ENCODE results near the gene SMYD3.
"Not testable (repeated sequence)": the region's sequence is repeated elsewhere in the genome, so short reads cannot be mapped to it uniquely, and the experiment has no call there.

The SMYD3 gene

DNA sequence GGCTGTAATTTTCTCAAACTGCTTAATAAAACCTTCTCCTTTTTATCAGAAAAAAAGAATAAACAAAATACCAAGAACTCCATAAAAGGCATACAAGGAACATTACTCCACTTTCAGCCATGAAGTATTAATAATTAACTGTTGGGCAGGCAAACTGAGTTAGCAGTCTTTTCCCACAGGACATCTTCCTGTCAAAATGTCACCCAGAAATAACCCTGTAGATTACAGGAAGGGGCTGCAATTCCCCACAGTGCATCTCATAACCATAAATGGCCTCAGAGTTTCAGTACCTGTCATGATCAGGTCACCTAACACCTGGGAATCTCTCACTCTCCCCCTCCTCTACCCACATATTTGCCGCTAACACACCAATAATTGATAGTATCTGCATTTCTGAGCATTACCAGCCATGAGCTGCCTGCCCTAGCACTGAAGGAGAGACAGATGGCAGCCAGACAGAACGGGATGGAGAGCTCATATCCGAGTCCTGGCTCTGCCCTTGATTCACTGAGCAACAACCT, 475.0 kb downstream of the SMYD3 start:
- no peak for DNase-seq (ENCODE audit: low read depth in 2 of 2)

DNA sequence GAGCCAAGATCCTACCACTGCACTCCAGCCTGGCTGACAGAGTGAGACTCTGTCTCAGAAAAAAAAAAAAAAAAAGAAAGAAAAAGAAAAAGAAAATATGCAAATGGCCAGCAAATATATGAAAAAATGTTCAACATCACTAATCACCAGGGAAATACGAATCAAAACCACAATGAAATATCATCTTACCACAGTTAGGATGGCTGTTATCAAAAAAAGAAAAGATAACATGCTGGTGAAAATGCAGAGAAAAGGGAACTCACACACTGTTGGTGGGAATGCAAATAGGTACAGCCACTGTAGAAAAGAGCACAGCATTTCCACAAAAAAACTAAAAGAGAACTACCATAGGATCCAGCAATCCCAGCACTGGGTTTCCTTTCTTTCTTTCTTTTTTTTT, 477.5 kb downstream of the SMYD3 start:
- no peak for DNase-seq (ENCODE audit: low read depth in 2 of 2)

DNA sequence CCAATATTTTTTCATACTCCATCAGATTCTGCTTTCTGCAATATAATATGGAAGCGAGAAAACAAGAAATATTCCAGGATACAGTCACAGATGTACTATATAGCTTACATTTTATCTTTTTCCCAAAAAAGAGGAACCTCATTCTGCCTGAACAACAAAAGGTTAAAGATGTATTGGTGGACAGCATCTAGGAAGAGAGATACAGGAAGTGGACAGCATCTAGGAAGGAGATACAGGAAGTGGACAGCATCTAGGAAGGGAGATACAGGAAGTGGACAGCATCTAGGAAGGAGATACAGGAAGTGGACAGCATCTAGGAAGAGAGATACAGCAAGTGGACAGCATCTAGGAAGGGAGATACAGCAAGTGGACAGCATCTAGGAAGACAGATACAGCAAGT, 483.0 kb downstream of the SMYD3 start:
- DNase-seq (ENCODE audit: low read depth in 2 of 2) = not testable (repeated sequence)

DNA sequence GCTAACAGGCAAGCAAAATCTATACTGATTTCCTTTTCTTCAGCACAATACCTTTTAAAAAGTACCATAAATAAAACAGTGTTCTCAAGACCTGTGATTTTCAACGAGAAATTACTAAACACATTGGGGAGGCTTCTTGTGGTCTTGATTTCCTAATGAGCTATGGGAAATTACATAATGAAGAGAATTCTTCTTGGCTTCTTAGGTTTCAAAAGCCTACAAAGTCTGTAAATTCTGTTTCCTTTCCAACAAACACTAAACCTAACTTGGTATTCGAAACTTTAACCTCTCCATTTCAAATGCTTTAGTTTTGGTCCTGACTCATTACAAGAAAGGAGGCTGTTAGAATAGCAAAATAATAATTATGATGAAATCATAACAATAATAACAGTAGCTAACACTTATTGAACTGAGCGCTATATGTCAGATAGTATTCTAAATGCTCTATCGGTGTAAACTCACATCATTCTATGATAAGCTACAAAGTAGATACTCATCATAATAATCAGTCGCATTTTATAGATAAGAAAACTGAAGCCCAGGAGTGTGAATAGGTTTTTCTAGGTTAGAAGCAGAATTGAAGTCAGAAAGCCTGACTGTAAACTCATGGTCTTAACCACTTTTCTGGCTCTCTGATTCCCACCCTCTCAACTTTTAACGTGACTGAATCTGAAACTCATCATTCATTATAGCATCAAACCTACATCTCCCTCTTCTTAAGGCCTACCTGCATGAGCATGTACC, 486.7 kb downstream of the SMYD3 start:
- no peak for DNase-seq (ENCODE audit: low read depth in 2 of 2)

DNA sequence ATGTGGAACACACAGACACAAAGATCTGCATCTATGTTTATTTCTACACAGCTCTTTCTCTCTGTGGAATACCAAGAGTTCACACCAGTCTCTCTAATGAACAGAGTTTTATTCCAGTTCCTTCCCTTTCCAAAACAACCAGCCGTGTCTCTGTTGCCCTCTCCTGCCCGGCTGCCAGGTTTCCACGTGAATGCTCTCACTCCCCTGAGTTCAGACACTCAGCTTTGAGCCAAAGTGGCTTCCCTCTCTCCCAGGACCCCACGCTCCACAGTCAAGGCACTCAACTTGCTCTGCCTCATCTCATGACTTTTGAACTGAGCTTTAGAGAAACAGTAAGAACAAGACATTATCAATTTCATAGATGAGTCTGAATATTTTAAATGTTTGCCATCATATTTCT, 488.9 kb downstream of the SMYD3 start:
- no peak for DNase-seq (ENCODE audit: low read depth in 2 of 2)

DNA sequence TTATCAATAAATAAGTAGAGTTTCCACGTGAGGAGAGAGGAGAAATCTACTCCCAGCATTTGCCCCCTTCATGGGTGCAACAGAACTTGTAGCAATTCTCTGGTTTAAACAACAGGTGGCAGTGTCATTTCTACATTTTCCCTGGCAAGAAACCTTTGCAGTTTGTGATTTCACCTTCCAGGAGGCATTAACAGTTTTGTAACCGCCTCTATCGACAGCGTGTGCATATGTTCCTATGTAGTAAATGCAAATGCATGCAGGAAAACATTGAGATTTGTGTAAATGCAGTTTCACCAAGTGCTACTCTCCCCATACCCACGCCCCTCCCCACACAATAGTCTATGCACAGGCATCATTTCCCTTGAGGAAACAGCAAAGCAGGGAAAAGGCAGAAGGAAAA, 494.7 kb downstream of the SMYD3 start:
- no peak for DNase-seq (ENCODE audit: low read depth in 2 of 2)

DNA sequence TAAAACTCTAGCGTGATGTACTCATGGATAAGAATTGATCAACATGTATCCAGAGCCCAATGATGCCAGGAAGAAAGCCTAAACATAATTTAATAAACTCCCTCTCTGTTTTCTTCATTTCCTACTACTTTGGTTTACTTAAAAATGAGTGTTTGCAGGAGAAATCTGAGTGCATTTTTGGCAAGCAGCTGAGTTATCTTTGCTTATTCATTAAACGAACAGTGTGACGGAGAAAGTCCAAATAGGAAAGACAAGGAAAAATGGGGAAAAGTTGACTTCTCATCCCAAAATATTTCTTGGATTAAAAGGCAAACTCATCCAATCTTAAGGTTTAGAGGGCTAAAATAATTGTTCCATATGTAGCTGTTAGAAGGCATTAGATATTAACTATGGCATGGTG, 496.7 kb downstream of the SMYD3 start:
- DNase-seq (ENCODE audit: low read depth in 2 of 2) = no peak

DNA sequence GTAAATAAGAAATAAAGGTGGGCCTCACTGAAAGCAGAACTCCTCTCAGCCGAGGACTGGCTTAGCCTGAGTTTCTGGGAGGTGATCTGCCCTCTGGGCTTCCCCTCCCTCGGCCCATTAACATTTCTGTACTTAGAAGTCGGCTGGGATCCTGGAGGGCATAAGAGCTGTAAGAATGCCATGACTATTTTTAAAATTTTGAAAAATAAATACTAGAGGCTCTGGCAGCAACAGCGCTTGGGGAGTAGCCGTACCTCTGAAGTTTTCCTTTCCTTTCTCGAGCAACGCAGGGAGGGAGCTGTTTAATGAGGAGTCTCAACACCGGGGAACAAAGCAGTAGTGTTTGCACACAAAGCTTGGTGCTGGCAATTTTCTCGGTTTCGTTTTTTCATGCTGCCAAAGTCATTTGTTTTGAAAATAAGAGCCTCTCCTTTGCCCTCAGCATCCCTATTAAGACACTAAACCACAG, 498.7 kb downstream of the SMYD3 start:
- no peak for DNase-seq (ENCODE audit: low read depth in 2 of 2)

DNA sequence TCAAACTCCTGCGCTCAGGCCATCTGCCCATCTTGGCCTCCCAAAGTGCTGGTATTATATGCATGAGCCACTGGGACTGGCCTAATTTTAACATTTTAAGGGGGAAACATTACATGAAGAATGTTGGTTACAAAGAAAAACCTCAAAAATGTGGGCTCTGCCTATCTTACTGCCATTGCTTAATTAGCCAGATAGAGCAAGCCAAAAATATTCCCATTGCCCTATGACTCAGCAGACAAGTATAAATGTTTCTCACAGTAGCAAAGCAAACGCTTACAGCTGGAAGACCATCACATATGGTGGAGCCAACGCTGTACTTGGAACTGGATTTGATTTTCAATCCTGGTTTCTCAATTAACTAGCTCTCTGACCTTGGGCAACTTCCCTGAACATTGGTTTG, 502.0 kb downstream of the SMYD3 start:
- DNase-seq (ENCODE audit: low read depth in 2 of 2) = peak; percentile 97

DNA sequence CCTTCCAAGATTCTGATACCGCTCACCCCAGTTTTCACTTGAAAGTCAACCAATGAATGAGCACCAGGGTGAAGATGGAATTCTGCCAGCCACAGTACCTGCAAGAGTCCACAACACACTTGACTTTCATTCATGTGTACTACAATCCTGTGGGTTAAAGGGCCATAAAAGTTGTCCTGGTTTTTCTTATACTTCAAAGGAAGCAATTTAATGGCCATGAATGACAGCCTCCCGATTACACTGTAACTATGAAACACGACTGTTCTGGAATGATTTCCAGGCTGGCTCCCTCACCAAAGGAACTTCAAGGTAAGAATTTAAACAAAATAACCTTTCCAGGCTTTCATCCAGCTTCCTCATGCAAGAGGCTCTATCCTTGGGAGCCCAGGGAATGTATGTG, 502.8 kb downstream of the SMYD3 start:
- no peak for DNase-seq (ENCODE audit: low read depth in 2 of 2)

DNA sequence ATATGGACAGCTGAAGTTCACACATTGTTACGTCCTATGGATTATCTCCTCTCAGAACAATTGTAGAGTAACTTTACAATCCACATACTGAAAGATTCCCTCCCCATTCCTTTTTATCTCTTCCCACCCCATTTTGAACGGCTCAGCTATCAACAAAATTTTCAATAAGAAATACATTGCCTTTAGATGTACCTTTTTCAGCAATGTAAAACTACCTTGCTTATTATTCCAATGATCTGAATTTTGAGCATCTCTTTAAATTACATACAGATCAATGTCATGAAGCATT, 503.7 kb downstream of the SMYD3 start:
- no peak for DNase-seq (ENCODE audit: low read depth in 2 of 2)

DNA sequence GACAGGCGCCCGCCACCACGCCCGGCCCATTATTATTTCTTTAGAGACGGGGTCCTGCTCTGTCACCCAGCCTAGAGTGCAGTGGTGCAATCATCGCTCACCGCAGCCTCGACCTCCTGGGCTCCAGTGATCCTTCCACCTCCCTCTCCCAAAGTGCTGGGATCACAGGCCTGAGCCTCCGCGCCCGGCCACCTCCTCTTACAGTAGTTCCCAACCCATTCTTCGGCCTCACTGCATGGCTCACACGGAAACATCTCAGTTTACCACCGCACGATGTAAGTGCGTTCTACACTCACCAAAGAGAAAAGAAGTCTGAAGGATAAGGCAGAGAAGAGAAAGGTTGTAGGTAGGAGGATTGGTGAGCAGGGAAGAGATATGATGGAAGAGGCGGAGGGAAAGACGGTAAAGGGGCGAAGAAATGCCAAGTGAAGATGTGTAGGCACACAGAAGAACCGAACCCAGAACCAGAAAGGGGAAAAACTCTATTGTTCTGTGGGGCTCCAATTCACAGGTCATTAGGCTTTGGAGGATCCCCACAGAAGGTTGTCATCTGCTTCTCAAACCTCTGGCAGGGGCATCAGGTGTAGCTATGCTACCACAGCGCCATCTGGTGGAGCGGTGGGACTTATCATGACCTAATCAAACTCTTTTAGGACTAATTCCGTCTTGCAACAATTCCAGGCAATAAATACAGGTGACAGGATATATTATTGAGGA, 504.2 kb downstream of the SMYD3 start:
- peak; percentile 74 to 80 for DNase-seq (ENCODE audit: low read depth in 2 of 2)

DNA sequence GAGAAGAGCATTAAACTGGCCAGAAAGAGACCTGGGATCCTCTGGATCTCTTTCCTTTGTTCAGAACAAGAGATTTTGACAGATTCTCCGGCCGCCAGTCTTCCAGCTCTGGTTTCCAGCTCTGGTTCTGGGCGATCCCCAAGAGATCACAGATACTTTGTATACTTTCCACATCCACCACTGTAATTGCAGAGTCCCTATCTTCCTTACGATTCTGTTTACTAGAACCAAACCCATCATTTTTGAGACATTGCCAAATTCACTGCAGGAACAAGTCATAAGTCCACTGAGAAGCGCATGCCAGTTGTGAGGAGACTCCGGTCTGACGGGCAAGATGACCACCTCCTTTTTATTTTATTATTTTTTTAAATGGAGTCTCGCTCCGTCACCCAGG, 505.2 kb downstream of the SMYD3 start:
- no peak for DNase-seq (ENCODE audit: low read depth in 2 of 2)

DNA sequence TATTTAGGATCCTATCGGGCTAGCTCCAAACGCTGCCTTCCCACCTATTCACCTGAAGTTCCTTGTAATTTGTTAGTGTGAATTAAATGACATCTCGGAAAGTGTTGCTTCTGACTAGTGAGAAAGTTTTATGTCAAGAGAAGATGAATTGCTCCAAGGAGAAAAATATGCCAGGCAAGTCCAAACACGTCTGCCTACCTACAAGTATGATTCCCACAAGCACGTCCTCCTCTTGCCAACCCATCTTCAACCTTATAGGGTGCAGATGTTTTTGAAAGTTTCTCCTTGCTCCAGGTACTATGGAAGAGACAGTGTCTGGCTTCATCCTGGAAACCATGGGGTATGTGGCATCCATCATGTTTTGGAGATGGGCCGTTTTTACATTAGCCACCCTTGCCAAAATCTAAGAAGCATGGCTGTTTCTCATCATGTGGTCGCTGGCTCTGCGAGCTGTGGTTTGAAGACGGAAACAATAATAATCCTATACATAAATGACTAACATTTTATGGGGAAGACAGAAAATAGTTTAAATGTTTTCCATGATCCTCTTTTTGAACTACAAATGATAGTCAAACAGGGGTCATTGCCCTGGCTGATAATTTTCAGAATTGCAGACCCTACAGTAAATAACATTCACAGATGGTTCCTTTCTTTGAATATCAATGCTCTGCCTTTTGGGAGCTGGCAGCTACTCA, 505.8 kb downstream of the SMYD3 start:
- peak; percentile 85 to 87 for DNase-seq (ENCODE audit: low read depth in 2 of 2)

DNA sequence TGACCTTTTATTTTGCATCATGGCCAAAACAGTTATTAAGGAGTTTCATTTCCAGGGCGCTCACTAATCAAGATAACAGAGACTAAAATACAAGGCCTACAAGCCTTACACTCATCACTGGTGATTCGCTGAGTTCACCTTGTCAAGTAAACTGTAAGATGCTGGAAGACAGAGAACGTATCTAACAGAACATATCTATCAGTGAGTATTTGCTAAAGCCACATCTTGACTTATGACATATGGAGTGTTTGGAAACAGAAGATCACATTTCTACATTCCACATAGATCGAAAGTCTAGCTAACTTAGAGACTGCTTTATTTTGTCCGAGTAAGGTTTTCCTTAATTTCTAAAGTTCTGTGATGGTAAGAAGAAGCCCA, 506.5 kb downstream of the SMYD3 start:
- DNase-seq (ENCODE audit: low read depth in 2 of 2) = no peak

DNA sequence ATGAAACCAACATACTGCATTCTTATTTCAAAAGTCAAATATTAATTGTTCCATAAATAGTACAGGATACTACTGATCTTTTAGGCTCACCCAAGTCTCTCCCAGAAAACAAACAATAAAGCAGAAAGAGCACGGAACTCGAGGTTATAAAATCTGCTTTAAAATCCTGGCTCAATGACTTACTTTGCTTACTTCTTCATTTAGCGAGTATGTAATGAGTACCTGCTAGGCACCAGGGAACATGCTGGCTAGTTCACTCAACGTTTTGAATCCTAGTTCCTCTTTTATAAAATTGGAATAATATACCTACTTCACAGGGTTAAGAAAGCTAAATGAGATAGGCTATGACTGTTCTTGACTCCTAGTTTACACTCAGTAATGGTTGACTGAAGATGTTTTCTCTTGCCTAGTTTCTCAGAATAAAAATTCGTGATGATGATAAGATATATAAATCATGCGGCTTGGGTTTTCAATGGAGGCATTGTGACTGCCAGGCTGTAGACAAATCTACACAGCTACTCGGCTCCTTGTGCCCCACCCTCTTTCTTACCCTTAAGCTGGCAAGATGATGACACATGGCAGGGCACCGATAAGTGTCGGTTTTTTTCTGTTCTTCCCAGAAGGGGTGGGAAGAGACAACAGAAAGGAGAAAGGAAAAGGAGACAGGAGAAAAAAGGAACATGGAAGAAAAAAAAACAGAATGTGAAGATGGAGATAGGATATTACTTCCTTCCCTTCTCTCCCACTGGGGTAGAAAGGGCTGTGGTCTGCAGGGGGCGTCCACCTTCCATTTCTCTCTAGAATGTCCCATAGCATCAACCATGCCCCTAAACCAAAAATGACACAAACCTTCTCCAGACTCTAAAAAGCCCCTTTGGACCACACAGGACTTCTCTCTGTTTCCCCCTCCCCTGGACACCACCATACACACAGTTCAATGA, 507.1 kb downstream of the SMYD3 start:
- DNase-seq (ENCODE audit: low read depth in 2 of 2) = no peak

DNA sequence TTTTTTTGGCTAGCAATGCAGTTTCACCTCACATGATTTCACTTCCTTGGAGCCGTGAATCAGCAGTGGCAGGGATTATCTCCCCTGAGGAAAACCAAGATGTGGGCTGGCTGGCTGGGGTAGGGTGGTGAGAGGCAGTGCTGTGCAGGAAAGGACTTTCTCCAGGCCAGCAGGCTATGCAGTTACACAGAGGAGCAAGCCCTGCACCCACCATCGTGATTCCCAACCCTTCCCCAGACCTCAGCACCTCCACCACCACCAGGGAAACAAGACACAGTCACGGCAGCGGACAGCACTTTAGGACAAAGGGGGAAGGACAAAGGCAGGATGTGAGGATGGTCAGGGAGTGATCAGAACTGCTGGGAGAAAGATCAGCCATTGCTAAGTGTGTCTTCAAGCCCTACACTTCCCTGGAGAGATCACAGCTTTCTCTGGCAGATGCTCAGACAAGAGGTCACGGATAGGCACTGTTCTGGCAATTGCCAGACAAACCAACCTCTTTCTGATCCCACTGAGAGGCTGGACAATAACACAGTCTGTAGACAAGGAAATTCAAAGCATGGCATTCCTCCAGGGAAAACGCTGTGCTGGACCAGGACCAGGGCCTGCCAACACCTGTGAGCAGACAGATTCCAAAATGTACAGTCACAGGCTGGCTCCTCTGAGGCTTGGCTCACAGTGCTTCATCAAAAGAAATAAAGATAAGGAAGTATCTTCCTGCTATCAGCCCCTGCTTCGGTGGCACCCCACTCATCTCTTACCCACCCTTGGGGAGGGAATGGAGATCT, 509.4 kb downstream of the SMYD3 start:
- no peak for DNase-seq (ENCODE audit: low read depth in 2 of 2)

DNA sequence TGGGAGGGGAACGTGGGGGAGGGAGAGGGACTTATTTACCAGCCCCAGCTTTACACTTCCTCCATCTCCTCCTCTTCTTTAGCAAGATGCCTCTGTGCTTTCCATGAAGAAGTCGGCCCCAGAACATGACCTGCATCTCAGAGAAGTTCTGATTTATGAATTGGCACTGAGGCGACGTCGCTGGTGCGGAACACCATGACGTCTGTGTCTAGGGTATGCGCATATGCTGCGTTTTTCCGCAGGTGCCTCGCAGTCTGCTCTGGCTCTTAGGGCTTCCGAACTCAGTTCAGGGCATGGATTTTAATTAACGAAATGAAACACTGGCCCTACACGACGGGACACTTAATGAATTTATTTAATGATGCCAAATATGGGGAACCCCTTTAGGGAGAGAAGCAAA, 510.3 kb downstream of the SMYD3 start:
- no peak for DNase-seq (ENCODE audit: low read depth in 2 of 2)

DNA sequence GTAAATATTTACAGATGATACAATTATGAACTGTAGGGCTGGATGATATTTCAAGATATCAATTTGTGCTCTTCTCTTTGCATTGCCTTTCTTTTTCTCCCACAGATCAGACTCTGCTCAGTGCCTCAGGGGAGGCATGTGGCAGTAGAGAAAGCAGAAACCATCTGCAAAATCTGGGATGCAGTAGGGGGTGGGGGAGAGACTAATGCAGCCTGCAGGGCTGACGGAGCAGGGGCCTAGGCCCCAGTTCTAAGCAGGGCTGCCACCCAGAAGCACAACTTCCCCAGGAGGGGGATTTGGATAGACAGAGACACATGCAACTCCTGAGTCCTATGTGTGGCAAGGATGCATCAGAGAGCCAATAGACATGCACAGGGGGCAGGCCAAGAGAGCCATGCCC, 511.6 kb downstream of the SMYD3 start:
- DNase-seq (ENCODE audit: low read depth in 2 of 2) = no peak

DNA sequence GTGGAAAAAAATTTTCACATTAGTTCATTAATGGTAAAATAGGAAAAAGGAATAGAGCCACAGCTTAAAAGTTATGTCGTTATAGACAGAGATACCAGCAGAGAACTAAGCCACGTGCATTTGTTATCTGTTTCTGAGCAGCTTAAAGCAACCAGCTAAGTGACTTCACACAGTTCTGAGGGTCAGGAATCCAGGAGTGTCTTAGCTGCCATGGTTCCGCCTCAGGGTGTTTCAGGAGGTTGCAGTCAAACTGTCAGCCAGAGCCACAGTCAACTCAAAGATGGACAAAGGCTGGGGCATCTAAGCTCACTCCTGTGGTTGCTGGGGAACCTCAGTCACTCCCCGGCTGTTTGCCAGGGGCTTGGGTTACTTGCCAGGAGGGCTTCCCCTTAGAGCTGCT, 515.8 kb downstream of the SMYD3 start:
- DNase-seq (ENCODE audit: low read depth in 2 of 2) = no peak
